IMR-90 (cell line): ENCODE data around the gene GRIN2D. TPM values are rescaled to one million over a fixed set of nuclear protein-coding genes. Genes with fewer than 3 reads are reported as not detected.

ENCODE experiments used
- ATAC-seq: fragments of 200-7000 bp; cut with Tn5 transposase; 2 replicates; pipeline ENCODE4 v1.9.1; 2020; ENCODE audit warnings: low read depth, mild to moderate bottlenecking, moderate library complexity
- BruUV-seq: library from RNA; stranded (reverse); fragments of 400-500 nt; replicated peaks from 2 replicates; lab custom pipeline; 2021; lab: Mats Ljungman, UMichigan
- CTCF ChIA-PET: fragments of 300-600 bp; formaldehyde crosslinking; extraction: SDS; loops from one replicate; lab custom pipeline; 2021; ENCODE audit warnings: antibody characterized with exemption; lab: Yijun Ruan, JAX
- POLR2A ChIA-PET: fragments of 300-600 bp; sonication (Branson Sonifier 250); formaldehyde crosslinking; loops from one replicate; lab custom pipeline; 2022; ENCODE audit warnings: antibody characterized with exemption; ENCODE audit not compliant: unreplicated experiment; lab: Charles Lee
- DNase-seq: peaks from one replicate; pipeline ENCODE4 v3.0.0; 2013
- H2AFZ ChIP-seq: replicated peaks from 2 replicates; pipeline ENCODE3; 2013; ENCODE audit warnings: low read length, mild to moderate bottlenecking; ENCODE audit not compliant: poor library complexity
- H2AK5ac ChIP-seq: 2 replicates; pipeline ENCODE4 v1.6.1; 2013; ENCODE audit warnings: low read depth, low read length, inconsistent platforms
- H2AK9ac ChIP-seq: replicated peaks from 2 replicates; pipeline ENCODE3; 2013; ENCODE audit warnings: mild to moderate bottlenecking, low read depth, low read length, moderate library complexity; ENCODE audit not compliant: poor library complexity
- H2BK120ac ChIP-seq: 2 replicates; pipeline ENCODE4 v1.6.1; 2013; ENCODE audit warnings: low read depth, low read length, inconsistent platforms
- H2BK15ac ChIP-seq: 3 replicates; pipeline ENCODE4 v1.6.1; 2013; ENCODE audit warnings: low read depth, low read length, inconsistent platforms
- H2BK20ac ChIP-seq: 2 replicates; pipeline ENCODE4 v1.6.1; 2013; ENCODE audit warnings: low read depth, mild to moderate bottlenecking, inconsistent platforms, low read length, moderate library complexity
- H2BK5ac ChIP-seq: 2 replicates; pipeline ENCODE4 v1.6.1; 2013; ENCODE audit warnings: mild to moderate bottlenecking, low read depth, low read length, inconsistent platforms; ENCODE audit not compliant: poor library complexity, severe bottlenecking
- H3K14ac ChIP-seq: replicated peaks from 2 replicates; pipeline ENCODE4 v1.6.1; 2013; ENCODE audit warnings: low read depth, low read length, inconsistent platforms
- H3K18ac ChIP-seq: 2 replicates; pipeline ENCODE4 v1.6.1; 2013; ENCODE audit warnings: low read depth, low read length, control low read depth
- H3K23ac ChIP-seq: 2 replicates; pipeline ENCODE4 v1.6.1; 2013; ENCODE audit warnings: low read depth, low read length, inconsistent platforms
- H3K27ac ChIP-seq: 2 replicates; pipeline ENCODE4 v1.5.1; 2013; ENCODE audit warnings: mild to moderate bottlenecking, control low read depth, low read length; ENCODE audit not compliant: insufficient read depth
- H3K27me3 ChIP-seq: 2 replicates; pipeline ENCODE4 v1.6.1; 2013; ENCODE audit warnings: low read length; ENCODE audit not compliant: control insufficient read depth, insufficient read depth
- H3K36me3 ChIP-seq: 2 replicates; pipeline ENCODE4 v1.6.1; 2013; ENCODE audit warnings: low read length, mixed read lengths; ENCODE audit not compliant: control insufficient read depth, insufficient read depth
- H3K4ac ChIP-seq: 2 replicates; pipeline ENCODE4 v1.6.1; 2013; ENCODE audit warnings: low read depth, low read length, inconsistent platforms
- H3K4me1 ChIP-seq: 2 replicates; pipeline ENCODE4 v1.6.1; 2013; ENCODE audit warnings: low read length, mixed read lengths; ENCODE audit not compliant: control insufficient read depth, insufficient read depth
- H3K4me2 ChIP-seq: 2 replicates; pipeline ENCODE4 v1.6.1; 2013; ENCODE audit warnings: low read depth, mild to moderate bottlenecking, control low read depth, low read length, moderate library complexity
- H3K4me3 ChIP-seq: 2 replicates; pipeline ENCODE4 v1.5.1; 2013; ENCODE audit warnings: low read depth, mild to moderate bottlenecking, control low read depth, low read length, moderate library complexity; ENCODE audit not compliant: insufficient read depth
- H3K56ac ChIP-seq: 2 replicates; pipeline ENCODE4 v1.6.1; 2013; ENCODE audit warnings: low read length, inconsistent platforms; ENCODE audit not compliant: insufficient read depth; ENCODE audit errors: extremely low read depth
- H3K79me1 ChIP-seq, 2 experiments: 2 replicates each; pipeline ENCODE4 v1.6.1; 2013; ENCODE audit warnings: low read length in 2 of 2, inconsistent platforms in 1 of 2, low read depth in 1 of 2
- H3K9ac ChIP-seq: 2 replicates; pipeline ENCODE4 v1.6.1; 2013; ENCODE audit warnings: low read depth, low read length, control low read depth
- H3K9me1 ChIP-seq: 2 replicates; pipeline ENCODE4 v1.6.1; 2013; ENCODE audit warnings: low read length, inconsistent platforms; ENCODE audit not compliant: insufficient read depth
- H3K9me3 ChIP-seq: 2 replicates; pipeline ENCODE4 v1.6.1; 2013; ENCODE audit warnings: low read length; ENCODE audit not compliant: control insufficient read depth, insufficient read depth
- H4K20me1 ChIP-seq: 2 replicates; pipeline ENCODE4 v1.6.1; 2013; ENCODE audit warnings: low read length, inconsistent platforms; ENCODE audit not compliant: insufficient read depth
- H4K5ac ChIP-seq: 2 replicates; pipeline ENCODE4 v1.6.1; 2013; ENCODE audit warnings: mild to moderate bottlenecking, low read depth, low read length, control low read depth
- H4K8ac ChIP-seq, 2 experiments: 2 replicates each; pipeline ENCODE4 v1.6.1; 2013; ENCODE audit warnings: low read depth in 2 of 2, low read length in 2 of 2, control low read depth in 1 of 2, inconsistent platforms in 1 of 2
- H4K91ac ChIP-seq: 2 replicates; pipeline ENCODE4 v1.6.1; 2013; ENCODE audit warnings: low read depth, low read length, inconsistent platforms; ENCODE audit not compliant: insufficient read depth
- BHLHE40 ChIP-seq: fragments of 150-350 bp; IDR thresholded peaks from 2 replicates; pipeline ENCODE4 v1.6.1; 2016; ENCODE audit warnings: mild to moderate bottlenecking, low read depth, low read length
- CEBPB ChIP-seq: IDR thresholded peaks from 2 replicates; pipeline ENCODE4 v1.6.1; 2012; ENCODE audit warnings: low read depth, low read length, improper control_type of control experiment
- CHD1 ChIP-seq: IDR thresholded peaks from 2 replicates; pipeline ENCODE4 v1.6.1; 2012; ENCODE audit warnings: low read depth, low read length, improper control_type of control experiment
- CTCF ChIP-seq: conservative IDR thresholded peaks from 2 replicates; pipeline ENCODE4 v1.5.1; 2012; ENCODE audit warnings: mild to moderate bottlenecking, low read depth, low read length, improper control_type of control experiment
- ELK1 ChIP-seq: fragments of 150-350 bp; IDR thresholded peaks from 2 replicates; pipeline ENCODE4 v1.6.1; 2016; ENCODE audit warnings: low read depth, mild to moderate bottlenecking, low read length, moderate library complexity, borderline replicate concordance
- FOS ChIP-seq: fragments of 150-350 bp; IDR thresholded peaks from 2 replicates; pipeline ENCODE4 v1.6.1; 2016; ENCODE audit warnings: low read depth, low read length
- MAFK ChIP-seq: IDR thresholded peaks from 2 replicates; pipeline ENCODE4 v1.6.1; 2012; ENCODE audit warnings: low read depth, low read length, improper control_type of control experiment
- MAZ ChIP-seq: IDR thresholded peaks from 2 replicates; pipeline ENCODE4 v1.6.1; 2012; ENCODE audit warnings: low read depth, mild to moderate bottlenecking, low read length, improper control_type of control experiment, moderate library complexity, borderline replicate concordance
- MXI1 ChIP-seq: IDR thresholded peaks from 2 replicates; pipeline ENCODE4 v1.6.1; 2012; ENCODE audit warnings: low read depth, mild to moderate bottlenecking, low read length, moderate library complexity, borderline replicate concordance
- NFE2L2 ChIP-seq: fragments of 150-350 bp; IDR thresholded peaks from 2 replicates; pipeline ENCODE4 v1.6.1; 2016; ENCODE audit warnings: low read depth, mild to moderate bottlenecking, low read length
- POLR2A ChIP-seq: IDR thresholded peaks from 2 replicates; pipeline ENCODE4 v1.6.1; 2012; ENCODE audit warnings: mild to moderate bottlenecking, low read depth, low read length
- RAD21 ChIP-seq: IDR thresholded peaks from 2 replicates; pipeline ENCODE4 v1.6.1; 2012; ENCODE audit warnings: low read length, improper control_type of control experiment
- RCOR1 ChIP-seq: IDR thresholded peaks from 2 replicates; pipeline ENCODE4 v1.6.1; 2012; ENCODE audit warnings: mild to moderate bottlenecking, low read length, improper control_type of control experiment; ENCODE audit not compliant: insufficient replicate concordance
- RFX5 ChIP-seq: IDR thresholded peaks from 2 replicates; pipeline ENCODE4 v1.8.0; 2012; ENCODE audit warnings: low read depth, mild to moderate bottlenecking, low read length, moderate library complexity
- SMC3 ChIP-seq: fragments of 150-350 bp; IDR thresholded peaks from 2 replicates; pipeline ENCODE4 v1.6.1; 2016; ENCODE audit warnings: low read depth, mild to moderate bottlenecking, antibody characterized with exemption, low read length, moderate library complexity
- USF2 ChIP-seq: fragments of 150-350 bp; IDR thresholded peaks from 2 replicates; pipeline ENCODE4 v1.6.1; 2017; ENCODE audit warnings: mild to moderate bottlenecking, antibody characterized with exemption, low read length, low read depth
- WGBS, 2 experiments: methylation state at CpG; one replicate each; pipeline versions ENCODE4 v1.1.5 to v1.1.7; 2013; ENCODE audit warnings: missing lambda C conversion rate in 2 of 2; ENCODE audit not compliant: insufficient read length in 1 of 2; ENCODE audit errors: extremely low coverage in 2 of 2; 5-methylcytosine and 5-hydroxymethylcytosine counted together
- dilution Hi-C: fragments of 300-500 bp; cut with HindIII; formaldehyde crosslinking; loops from one replicate; pipeline ENCODE4 v1.14.3; 2018; ENCODE audit warnings: low sequenced_read_pairs; ENCODE audit not compliant: unreplicated experiment
- in situ Hi-C: fragments of 300-500 bp; cut with MboI; formaldehyde crosslinking; loops from 3 replicates; pipeline ENCODE4 v1.14.3; 2019; ENCODE audit warnings: low sequenced_read_pairs, inconsistent platforms, mixed read lengths
- intact Hi-C: fragments of 100-400 bp; cut with micrococcal nuclease; formaldehyde crosslinking; loops from 2 replicates; pipeline ENCODE4 v1.10.0; 2022
- polyA plus RNA-seq, 3 experiments: library from polyadenylated mRNA; depleted of rRNA; stranded (reverse); fragments of >200 nt; gene quantifications; 2 replicates each; pipeline ENCODE4 v1.2.3, GENCODE V29; 2012; ENCODE audit warnings: low replicate concordance in 1 of 3
- total RNA-seq: library from RNA; depleted of rRNA; stranded (reverse); fragments of >200 nt; gene quantifications from 2 replicates; pipeline ENCODE4 v1.2.3, GENCODE V29; 2012

GRIN2D gene
- total and polyA plus RNA-seq, 2 of the 4 experiments (the other 2 are of a cell fraction), result under 0.01 to 0.24 TPM

- H3K36me3 ChIP-seq, result no peaks in the 10 kb centered on the region
- no peaks in the 10 kb centered on the region for H3K79me1 ChIP-seq
- H3K9me1 ChIP-seq, result peaks cover 2% of the 10 kb centered on the region
- no peak overlapping the region for H4K5ac ChIP-seq
- dilution Hi-C loops (no loop called here), in situ Hi-C loops (no loop called here), intact Hi-C loops (no loop called here)
- H4K91ac ChIP-seq, result no peak overlapping the region
- no peak overlapping the region for H3K14ac ChIP-seq
- no peak for TF ChIP-seq USF2
- no peak for TF ChIP-seq BHLHE40
- no peak for TF ChIP-seq POLR2A
- TF ChIP-seq MXI1, result no peak
- TF ChIP-seq CHD1, result no peak
- no peak for TF ChIP-seq RFX5
- no peak for TF ChIP-seq FOS
- TF ChIP-seq RCOR1, result no peak
- no peak for TF ChIP-seq CEBPB
- TF ChIP-seq CTCF, result no peak
- TF ChIP-seq SMC3, result no peak
- no peak for TF ChIP-seq NFE2L2
- TF ChIP-seq MAZ, result no peak
- no peak for TF ChIP-seq MAFK
- TF ChIP-seq RAD21, result no peak
- no peak for TF ChIP-seq ELK1
- no peak for ATAC-seq
- H3K56ac ChIP-seq, result no peak overlapping the region
- no peak overlapping the region for H3K18ac ChIP-seq
- H3K4ac ChIP-seq, result no peak overlapping the region
- ChIA-PET POLR2A (no interaction called here), CTCF (interaction anchor here (1.5 kb wide), 1 partner anchor 14 kb away, joined by 4 read pairs; no protein-coding TSS in a partner anchor)
- H2BK120ac ChIP-seq, result no peak overlapping the region
- no peak overlapping the region for H3K23ac ChIP-seq
- no peak overlapping the region for H3K9ac ChIP-seq
- no peak overlapping the region for H2AFZ ChIP-seq
- H3K9me3 ChIP-seq, result no peaks in the 10 kb centered on the region
- H3K4me3 ChIP-seq, result no peak overlapping the region
- BruUV-seq, result no TSS peak
- DNase-seq, result no peak
- no peaks in the 10 kb centered on the region for H3K4me1 ChIP-seq
- H3K27ac ChIP-seq, result no peak overlapping the region
- no peaks in the 10 kb centered on the region for H4K20me1 ChIP-seq
- no peak overlapping the region for H4K8ac ChIP-seq
- no peak overlapping the region for H2AK9ac ChIP-seq
- no peak overlapping the region for H3K4me2 ChIP-seq
- H2BK5ac ChIP-seq, result no peak overlapping the region
- no peak overlapping the region for H2BK15ac ChIP-seq
- 64% methylated on average over 4 of the region's 5 CpGs; no CpG with 5 or more reads in 1 of the 2 experiments for WGBS, 2 experiments
- H2BK20ac ChIP-seq, result no peak overlapping the region
- no peak overlapping the region for H2AK5ac ChIP-seq
- H3K27me3 ChIP-seq, result no peaks in the 10 kb centered on the region
Measured at GRCh38 chr19:48348045-48348444, 45.4 kb upstream of the GRIN2D start.
